ENCODE data around the gene LSM12.

LSM12 gene

GRCh38 chr17:44066204-44066930 is at the start of gene LSM12:
LSM12 (minus strand) TSS chr17:44066671; CDS start chr17:44066587, 84 bp downstream.
- DNase-seq (ENCODE audit: low read depth): peak; percentile 65
- TF ChIP-seq CTCF (IDR thresholded peaks at IDR 0.05; ENCODE audit: low read depth, low read length, missing control alignments): no peak
- H3K4me3 ChIP-seq (ENCODE audit: low read depth, low read length): peak within 1 kb of the TSS; percentile 88

- no peak for DNase-seq (ENCODE audit: low read depth)
- peak; percentile 74 for TF ChIP-seq CTCF (IDR thresholded peaks at IDR 0.05; ENCODE audit: low read depth, low read length, missing control alignments)
- no peak overlapping the region for H3K4me3 ChIP-seq (ENCODE audit: low read depth, low read length)
Measured at GRCh38 chr17:44115585-44116415, 49.3 kb upstream of the LSM12 start.

- TF ChIP-seq CTCF (IDR thresholded peaks at IDR 0.05; ENCODE audit: low read depth, low read length, missing control alignments): no peak
- no peak overlapping the region for H3K4me3 ChIP-seq (ENCODE audit: low read depth, low read length)
- DNase-seq (ENCODE audit: low read depth): no peak
Measured at GRCh38 chr17:44113868-44114840, 47.7 kb upstream of the LSM12 start.

GRCh38 chr17:44113382-44113781 is 46.9 kb upstream of the LSM12 start:
- H3K4me3 ChIP-seq (ENCODE audit: low read depth, low read length): no peak overlapping the region
- DNase-seq (ENCODE audit: low read depth): no peak

GRCh38 chr17:44112284-44113280 is 46.1 kb upstream of the LSM12 start:
- H3K4me3 ChIP-seq (ENCODE audit: low read depth, low read length): no peak overlapping the region
- TF ChIP-seq CTCF (IDR thresholded peaks at IDR 0.05; ENCODE audit: low read depth, low read length, missing control alignments): no peak
- DNase-seq (ENCODE audit: low read depth): no peak

More at GRCh38 chr17:44113382-44113781, 46.9 kb upstream of the LSM12 start:
- no peak for TF ChIP-seq CTCF (IDR thresholded peaks at IDR 0.05; ENCODE audit: low read depth, low read length, missing control alignments)

All from GM12864 (cell line).